Stimulated activated CD8-positive, alpha-beta memory T cell treated with anti-CD3 and anti-CD28 coated beads, Interleukin-7, amount 100 ng/mL, for 48 hours (primary cell): ENCODE results near the gene MRPL14.

Source experiments
- DNase-seq, 2 donors: peaks; one replicate each; pipeline ENCODE4 v3.0.0-alpha.2; 2020; ENCODE audit warnings: low read depth in 1 of 2; ENCODE audit errors: extremely low read depth in 1 of 2

MRPL14 gene

DNA sequence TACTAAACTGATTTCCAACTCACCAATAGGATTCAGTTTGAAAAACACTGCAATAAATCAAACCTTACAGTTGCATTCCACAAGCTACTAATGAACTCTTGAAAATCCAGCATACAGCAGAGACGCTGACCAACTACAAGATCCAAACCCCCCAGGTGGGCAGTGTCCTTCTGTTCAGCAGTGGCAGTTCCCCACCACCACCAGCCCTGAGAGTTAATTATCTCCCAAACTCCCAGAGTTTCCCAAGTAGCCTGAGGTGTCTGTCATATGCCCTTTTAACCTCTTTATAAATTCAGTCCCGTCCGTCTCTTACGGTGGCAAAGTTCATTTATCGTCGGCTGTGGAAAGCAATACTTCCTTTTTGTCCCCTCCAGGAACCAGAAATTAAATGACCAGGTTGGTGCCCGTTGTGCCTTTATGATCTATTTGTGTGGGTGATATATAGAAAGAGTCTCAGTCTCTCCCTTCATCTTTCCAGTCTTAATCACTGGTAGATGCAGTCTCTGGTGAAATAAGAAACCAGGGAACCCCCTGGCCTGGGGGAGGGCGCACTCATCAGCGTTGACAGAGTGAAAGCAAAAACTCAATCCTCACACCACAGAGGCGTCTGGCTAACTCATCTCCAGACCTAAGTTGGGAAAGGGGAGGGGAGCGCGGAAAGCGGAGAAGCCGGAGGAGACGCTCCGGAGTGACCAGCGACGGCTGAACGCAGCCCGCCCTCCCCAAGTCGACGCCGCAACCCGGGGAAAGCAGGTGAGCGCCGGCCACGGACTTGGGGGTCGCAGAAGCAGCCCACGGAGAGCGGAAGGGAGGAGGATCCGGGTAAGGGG, 717 bp downstream of the MRPL14 start:
- DNase-seq: peak; percentile 57 to 85

DNA sequence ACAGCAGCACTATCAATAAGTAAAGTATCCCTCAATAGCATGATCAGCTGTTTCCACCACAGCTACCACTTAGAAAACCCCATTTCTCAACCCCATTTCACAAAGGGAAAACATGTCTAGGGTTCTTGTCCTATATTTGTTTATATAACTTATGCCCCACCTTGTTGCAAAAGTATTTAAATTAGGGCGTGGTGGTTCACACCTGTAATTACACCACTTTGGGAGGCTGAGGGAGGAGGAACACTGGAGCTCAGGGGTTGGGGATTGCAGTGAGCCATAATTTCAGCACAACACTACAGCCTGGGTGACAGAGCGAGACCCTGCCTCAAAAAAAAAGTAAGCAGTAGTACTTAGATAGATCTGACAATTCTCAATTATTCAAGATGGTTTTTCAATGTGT, 3.7 kb downstream of the MRPL14 start:
- no peak for DNase-seq

DNA sequence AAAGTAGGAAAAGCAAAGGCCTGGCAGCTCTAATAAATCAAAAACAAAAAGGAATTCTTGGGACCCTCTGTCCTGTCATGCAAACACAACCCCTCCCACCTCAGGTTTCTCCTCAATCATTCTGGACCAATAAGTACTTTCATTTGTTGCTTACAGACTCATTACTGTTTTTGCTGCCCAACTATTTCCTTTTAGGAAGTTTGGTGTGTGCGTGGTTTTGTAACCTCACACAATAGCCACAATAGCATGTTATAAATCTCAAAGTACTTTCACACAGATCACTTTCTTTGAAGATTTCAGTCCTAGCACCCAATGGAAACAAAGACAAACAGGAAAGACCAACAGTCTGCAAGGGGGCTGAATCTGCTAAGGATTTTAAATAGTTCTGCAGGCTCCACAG, 4.5 kb downstream of the MRPL14 start:
- no peak for DNase-seq

DNA sequence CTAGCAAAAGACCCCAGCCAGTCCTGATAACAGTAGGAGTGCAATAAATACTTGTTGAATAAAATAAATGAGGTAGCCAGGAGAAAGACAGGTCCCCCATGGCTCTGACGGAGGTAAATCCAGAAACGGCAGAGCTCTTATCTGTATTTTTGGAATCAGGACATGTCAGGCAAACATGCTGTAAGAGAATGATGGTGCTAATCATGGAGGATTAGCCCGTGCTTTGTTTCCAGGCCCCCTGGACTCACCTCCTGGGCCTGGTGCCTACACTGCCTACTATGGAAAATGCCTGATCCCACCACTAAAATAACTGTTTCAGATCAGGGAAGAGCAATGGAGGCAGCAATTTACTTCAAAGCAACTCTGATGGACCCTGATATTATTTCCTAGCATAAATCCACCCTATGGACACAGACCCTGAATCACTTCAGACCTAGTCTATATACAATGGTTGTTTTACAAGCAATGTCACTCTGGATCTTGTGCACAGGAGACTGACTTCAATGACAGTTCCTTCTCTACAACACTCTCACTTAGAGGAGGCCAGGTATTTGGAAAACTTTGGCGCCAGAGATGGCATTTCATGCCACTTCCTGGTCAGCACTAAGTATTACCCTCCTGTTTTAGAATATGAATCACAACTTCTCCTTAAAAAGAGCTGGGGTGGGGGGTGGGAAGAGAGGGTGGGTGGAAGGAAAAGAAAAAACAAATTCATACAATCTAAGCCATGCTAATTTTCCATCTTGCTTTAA, 6.4 kb downstream of the MRPL14 start:
- no peak for DNase-seq

DNA sequence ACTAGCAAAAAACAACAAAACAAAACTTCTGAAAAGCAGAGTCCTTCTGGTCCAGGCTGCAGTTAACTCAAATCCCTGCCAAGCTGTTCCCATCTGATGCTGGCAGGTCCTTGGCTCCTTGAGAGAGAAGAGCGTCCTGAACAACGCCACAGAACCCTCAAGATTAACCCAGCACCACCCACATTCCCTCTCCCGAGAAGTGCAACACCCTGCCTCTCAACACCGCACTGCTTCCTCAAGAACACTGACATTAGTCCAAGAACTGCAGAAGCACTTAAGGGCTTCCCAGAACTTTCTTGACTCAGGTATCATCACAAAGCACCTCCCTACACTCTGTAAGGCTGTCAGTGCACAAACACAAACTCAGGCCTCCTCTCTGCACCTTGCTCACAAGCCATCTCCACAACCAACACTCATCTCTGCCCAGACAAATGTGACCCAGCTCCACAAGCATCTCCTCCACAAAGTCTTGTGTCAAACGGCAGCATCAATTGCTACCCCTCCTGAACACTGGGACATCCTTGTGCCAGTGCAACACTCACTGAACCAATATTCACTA, 7.5 kb downstream of the MRPL14 start:
- no peak for DNase-seq

DNA sequence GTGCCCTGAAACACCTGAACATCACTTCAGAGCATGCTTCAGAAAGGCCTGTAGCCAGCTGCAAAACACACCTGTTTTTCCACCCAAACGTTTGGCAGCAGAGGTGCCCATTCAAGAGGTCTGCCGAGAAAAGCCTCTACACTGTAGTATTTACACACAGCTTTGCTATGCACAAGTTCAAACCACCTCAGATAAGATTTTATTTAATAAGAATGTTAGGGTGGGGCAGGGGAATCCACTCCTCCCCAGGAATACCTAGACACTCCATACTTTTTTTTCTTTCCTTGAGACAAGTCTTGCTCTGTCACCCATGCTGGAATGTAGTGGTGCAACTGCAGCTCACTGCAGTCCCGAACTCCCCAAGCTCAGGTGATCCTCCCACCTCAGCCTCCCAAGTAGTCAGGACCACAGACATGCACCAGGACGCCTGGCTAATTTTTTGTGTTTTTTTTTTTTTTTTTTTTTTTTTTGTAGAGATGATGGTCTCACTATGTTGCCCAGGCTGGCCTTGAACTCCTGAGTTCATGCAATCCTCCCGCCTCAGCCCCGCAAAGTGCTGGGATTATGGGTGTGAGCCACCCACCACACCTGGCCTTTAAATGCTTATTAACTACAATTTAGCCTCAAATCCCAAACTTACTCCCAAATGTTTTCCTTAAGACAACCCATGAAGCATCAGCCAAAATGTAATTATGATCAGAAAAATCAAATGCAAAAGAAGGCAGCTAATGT, 9.7 kb downstream of the MRPL14 start:
- DNase-seq: no peak

DNA sequence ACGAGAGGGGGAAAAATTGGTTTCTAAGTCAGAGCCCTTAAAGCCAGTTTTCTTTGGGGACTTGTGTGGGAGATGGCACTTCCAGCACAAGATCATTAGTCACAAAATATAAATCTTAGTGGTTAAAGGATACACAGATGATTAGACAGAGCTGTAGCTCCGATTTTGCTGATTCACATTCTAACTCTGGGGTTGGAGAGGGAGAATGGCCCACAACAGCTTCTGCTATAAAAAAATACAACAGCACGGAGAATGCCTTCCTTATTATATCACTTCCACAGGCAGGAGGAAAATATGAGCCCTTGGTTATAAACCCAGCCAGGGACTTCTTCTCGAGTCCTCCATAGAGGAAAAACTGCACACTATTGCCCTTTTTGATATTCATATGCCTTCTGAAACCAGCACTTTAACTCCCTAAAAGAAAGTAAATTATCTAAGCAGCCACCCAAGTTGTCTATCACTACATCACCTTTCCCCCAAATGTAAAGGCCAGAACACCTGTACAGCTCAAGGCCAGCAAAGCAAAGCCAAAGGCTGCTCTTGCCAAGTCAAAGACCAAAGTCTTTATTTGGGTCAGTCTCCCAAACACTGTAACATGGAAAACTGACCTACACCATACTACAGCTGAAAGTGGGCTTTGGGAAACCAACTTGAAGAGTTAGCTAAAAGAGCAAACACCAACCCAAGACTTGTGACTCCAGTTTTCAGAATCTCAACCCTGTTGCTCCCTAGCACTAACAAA, 10.4 kb downstream of the MRPL14 start:
- DNase-seq: no peak

DNA sequence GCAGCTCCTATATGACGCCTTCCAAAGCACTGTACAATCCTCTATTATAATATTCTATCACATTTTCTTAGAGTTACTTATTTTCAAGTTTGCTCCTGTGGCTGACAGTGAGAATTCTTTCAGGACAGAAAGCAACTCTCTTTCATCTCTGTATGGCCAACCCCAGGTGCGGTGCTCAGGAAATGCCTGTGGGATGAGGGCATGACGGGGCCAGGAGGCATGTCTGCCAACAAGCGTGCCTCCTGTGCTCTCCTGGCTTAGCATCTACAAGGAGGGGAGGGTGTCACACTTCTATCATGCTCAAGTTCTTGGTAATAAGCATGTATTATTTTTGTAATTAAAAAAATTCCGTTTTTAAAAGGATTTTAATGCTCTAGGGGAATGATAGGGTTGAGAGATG, 11.4 kb downstream of the MRPL14 start:
- no peak for DNase-seq

DNA sequence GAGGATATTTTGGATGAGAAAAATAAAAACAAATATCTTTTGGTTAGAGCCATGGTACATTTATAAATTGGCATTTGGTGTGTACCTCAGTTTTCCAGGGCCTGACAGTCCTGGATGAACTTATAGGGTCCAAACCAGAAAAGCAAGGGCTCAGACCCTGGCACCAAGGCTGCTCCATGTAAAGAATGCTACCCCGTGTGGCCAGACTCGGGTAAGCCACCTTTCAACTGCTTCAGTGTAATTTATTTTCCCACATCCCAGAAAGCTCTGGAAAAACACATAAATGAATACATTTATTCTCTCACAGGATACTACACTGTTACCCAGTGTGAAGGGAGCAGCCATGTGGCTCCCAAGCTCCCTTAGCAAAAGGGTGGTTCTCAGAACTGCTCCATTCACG, 13.8 kb downstream of the MRPL14 start:
- DNase-seq: no peak

DNA sequence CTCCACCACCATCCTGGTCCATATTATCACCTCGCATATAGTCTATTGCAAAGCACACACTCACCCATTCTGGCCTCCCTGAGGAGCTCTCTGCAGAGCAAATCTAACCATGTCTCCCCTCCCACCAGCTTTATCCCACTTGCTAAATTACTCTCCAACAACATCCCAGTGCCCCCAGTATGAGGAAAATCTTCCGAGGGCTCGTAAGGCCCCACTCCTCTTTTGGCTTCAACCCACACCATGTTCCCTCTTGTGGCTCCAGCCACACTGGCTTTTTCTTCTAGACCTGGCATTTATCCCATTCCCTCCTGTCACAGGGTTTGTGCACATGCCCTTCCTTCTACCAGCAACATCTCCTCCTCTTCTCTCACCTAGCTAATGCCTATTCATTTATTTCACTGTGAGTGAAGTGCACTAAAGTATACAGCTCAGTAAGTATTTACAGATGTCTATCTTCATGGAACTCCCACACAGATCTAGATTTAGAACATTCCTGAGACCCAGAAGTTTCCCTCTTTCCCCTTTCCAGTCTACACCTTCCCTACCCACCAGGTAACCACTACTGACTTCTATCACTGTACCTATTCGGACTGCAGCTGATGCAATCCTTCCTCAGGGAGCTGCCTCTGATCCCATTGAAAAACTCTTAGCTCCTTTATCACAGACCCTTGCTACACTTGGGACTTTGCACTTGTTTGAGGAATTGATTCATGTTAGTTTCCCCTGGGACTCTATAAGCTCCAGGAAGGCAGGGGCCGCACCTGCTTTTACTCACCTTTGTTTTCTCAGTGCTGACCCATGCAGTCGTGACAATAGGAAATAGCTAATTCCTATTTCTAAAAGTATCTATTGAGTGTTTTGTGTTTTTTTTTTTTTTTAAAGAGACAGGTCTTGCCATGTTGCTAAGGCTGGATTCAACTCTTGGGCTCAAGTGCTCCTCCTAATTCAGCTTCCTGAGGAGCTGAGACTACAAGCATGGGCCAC, 15.5 kb downstream of the MRPL14 start:
- no peak for DNase-seq

DNA sequence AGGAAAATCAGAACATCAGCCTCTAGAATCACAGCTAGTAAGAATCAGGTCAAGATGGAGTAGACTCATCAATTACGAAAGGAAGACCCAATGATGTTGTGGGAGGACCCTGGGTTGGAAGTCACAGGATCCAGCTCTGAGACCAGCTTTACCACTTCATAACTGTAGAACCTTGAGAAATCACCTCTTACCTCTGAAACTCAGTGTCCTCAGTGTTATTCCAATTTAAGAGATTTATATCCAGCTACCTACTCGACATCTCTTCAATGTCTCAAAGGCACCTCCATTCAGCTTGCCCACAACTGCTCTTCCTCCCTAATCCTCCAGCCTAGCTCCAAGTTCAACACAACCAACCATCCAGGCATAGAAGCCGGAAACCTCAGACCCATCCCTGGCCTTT, 16.3 kb downstream of the MRPL14 start:
- DNase-seq: no peak

DNA sequence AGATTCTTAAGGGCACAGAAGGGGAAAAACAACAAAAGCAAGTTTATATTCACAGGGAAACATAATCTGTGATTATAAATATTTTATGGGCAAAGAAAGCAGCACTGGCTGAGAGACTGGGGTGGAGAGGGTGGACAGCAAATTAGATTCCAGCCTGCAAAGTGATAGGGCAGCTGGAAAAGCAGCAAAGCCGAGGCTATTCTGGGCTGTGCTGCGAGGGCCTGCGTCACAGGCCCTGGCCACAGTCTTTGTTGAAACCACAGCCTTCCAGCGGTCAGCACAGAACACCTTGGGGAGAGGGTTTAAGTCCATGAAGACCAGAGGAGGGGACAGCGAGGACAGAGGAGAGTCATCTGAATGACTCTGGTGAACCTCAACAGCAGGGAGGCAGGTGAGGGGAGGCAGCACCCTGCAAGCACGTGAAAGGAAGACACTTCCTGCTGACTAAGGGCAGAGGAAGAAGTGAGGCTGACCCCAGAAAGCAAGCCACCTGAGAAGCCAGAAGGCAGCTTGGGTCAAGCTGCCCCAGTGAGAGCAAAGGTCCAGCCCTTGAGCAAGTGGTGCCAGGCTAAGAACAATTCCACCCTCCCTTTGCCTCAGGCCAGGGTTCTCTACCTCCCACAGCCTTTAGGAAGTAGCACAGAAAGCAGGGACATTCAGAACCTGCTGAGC, 17.1 kb downstream of the MRPL14 start:
- no peak for DNase-seq

DNA sequence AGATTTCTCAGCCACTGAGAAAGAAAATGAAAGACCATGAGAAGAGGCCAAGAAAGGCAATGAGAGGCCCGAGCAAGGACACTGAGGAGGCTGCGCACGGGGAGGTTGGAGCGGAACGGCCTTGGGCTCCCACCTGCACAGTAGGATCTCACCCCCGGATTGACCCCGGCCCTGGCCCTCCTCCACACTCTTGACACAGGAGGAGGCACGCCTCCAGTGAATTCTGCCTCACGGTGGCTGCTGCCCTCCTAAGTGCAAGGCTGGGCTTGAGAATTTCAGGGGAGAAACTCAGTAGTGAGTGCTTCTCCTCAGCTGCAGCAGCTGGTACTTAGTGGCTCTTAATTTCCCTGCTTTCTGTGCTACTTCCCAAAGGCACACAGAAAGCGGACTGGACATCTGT, 18.0 kb downstream of the MRPL14 start:
- DNase-seq: no peak

DNA sequence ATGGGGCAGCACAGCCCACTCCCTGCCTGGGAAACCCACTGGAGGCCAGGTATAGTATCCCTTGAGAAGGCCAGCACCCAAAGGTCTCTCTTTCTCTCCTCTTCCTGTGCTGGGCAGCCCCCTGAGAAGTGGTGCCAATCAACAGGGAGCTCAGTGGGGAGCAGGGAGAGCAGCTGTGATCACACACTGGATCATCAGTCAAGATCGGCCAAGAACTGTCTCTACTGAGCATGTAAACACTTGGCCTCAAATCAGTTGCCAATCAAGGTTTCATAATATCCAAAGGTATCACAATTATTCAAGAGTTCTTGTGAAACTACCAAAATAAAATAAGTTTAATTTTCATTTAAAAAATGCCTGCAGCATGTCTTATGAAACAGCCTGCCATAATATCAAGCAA, 18.8 kb downstream of the MRPL14 start:
- no peak for DNase-seq

DNA sequence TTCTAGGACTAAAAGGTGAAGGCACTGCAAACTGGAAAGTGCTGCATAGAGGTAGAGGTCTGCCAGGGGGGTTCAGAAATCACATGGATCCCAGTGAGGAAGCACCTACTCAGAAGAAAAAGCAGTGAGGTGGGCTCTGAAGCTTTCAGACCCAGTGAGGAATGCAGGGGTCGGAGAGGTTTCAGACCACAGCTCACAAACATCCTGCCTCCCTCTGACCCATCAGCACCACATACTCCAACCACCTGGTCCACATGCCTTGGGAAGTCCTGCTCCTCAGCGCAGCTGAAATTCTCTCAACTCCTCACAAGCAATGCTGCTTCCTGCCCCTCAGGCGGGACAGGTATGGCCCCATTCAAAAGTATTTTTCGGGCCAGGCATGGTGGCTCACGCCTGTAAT, 20.2 kb downstream of the MRPL14 start:
- DNase-seq: no peak

DNA sequence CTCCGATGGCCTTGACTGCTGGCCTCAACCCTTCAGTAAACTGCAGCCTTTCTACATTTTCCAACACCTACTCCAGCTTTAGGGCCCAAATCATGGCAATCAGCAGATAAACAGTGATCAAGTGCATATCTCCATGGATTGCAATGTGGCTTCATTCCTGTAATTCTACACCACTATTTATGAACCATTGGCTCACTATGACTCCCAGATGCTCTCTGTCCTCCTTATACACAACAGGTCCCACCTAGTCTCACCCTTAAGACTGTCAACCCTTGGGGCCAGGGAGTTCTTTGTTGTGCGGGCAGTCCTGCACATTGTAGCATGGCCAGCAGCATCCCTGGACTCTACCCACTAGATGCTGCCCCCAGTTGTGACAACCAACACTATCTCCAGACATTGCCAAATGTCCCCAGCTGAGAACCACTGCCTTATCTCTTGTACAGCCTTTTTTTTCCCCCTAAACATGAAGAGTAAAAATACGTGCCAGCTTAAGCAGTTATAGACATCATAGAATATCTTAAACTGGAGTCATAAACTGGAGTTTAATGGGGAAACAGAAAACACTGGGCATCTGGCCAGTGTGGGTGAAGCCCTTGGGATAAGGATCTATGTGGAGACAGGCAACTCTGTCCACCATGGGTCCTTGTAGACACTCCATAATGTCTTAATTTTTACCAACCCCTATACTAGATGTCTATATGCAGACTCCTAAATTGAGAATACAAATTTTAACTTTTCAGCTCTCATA, 21.1 kb downstream of the MRPL14 start:
- DNase-seq: no peak

DNA sequence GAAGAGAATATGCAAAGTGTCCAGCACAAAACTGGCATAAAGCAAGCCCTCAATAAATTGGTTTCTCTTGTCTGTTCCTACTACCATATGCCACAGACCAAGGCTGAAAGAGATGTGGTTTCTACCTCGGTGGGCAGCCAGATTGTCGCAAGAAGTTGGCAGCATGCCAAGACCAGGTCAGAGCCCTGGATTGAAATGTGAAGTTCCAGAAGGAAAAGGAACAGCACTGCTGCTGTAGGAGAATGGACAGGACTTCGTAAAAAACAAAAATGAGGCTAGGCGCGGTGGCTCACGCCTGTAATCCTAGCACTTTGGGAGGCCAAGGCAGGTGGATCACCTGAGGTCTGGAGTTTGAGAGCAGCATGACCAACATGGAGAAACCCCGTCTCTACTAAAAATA, 22.1 kb downstream of the MRPL14 start:
- no peak for DNase-seq

DNA sequence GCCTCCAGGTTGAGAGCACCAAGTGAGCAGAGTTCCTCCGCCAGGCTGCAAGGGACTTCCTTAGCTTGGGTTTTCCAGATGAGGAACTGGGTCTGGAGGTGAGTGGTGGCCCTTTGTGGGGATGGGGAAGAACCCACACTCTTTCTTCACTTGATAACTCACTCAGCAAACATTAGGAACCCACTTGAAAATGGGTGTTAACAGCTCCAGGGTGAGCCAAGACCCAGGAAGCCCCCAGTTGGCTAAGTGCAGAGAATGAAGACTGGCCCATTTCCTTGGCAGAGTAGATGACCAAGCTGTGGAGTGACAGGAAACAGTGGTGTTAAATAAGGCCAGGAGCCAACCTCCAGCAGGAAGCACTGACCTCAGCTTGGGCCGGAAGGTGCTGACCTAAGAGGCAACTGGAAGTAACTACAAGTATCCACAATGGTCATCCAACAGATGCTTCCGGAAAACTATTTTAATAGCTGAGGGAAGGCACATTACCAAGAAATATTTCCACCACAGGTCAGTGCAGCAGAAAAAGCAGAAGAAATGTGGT, 22.7 kb downstream of the MRPL14 start:
- no peak for DNase-seq
